ENCODE results near the gene SGSM1. TPM values are rescaled to one million over a fixed set of nuclear protein-coding genes. Genes with fewer than 3 reads are reported as not detected.

Gene SGSM1
- total RNA-seq, 1 donor from 2014 or later: 0.13 TPM

DNA sequence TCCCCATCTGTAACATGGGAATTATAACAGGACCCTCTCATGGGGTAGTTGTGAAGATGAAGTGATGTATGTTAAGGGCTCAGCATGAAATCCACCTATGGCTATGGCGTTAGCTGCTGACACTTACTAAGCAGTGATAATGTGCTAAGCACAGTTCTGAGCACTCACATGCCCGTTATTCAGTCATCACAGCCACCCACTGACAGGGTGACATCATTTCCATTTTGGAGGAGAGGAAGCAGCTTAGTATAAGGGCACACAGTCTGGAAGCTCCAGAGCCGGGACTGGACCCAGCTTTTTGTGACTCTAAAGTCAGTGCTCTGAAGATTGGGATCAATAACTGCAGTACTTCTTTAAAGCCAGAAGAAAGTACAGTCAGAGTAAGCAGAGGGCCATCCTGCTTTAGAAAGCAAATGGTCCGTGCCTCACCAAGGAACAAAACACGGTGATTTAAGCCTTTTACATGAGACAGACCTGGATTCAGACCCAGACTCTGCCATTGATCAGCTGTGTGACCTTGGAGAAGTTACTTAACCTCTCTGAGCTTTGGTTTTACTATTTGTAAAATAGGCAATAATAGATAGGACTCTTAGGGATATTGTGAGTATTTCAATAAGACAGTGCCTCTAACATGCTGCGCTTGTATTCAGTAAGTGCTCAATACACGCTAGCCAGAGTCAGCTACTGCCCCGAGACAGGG is 61.5 kb downstream of the SGSM1 start:
- DNase-seq (ENCODE audit: low spot score): no peak
- Mint-ChIP-seq H3K27ac (no peak overlapping the region), H3K4me1 (ENCODE audit: low read depth) (no peaks in the 10 kb centered on the region), H3K36me3 (ENCODE audit: low read depth) (no peaks in the 10 kb centered on the region), H3K4me3 (no peak overlapping the region), H3K9me3 (no peaks in the 10 kb centered on the region), H3K27me3 (ENCODE audit: insufficient read depth) (peaks cover 2% of the 10 kb centered on the region)
- intact Hi-C loops (cut with micrococcal nuclease): no loop called here

DNA sequence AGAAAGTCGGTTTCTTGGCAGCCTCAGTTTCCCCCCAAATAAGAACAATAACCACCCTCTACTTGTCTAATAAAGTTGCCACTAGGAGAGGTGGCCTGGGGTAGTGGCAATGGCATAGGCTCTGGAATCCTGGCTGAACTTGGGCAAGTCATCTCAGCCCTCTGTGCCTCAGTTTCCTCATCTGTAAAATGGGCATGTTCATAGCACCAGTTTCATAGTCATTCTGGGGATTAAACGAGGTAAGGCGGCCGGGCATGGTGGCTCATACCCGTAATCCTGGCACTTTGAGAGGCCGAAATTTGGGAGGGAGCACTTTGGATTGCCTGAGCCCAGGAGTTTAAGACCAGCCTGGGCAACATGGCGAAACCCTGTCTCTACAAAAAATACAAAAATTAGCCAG is 63.0 kb downstream of the SGSM1 start:
- DNase-seq (ENCODE audit: low spot score): no peak
- intact Hi-C loops (cut with micrococcal nuclease): no loop called here
- no peak overlapping the region for H3K4me3 Mint-ChIP-seq
- no peak overlapping the region for H3K27ac Mint-ChIP-seq
- H3K36me3 Mint-ChIP-seq (ENCODE audit: low read depth): no peaks in the 10 kb centered on the region
- peaks cover 2% of the 10 kb centered on the region for H3K27me3 Mint-ChIP-seq (ENCODE audit: insufficient read depth)
- no peaks in the 10 kb centered on the region for H3K4me1 Mint-ChIP-seq (ENCODE audit: low read depth)
- H3K9me3 Mint-ChIP-seq: no peaks in the 10 kb centered on the region

DNA sequence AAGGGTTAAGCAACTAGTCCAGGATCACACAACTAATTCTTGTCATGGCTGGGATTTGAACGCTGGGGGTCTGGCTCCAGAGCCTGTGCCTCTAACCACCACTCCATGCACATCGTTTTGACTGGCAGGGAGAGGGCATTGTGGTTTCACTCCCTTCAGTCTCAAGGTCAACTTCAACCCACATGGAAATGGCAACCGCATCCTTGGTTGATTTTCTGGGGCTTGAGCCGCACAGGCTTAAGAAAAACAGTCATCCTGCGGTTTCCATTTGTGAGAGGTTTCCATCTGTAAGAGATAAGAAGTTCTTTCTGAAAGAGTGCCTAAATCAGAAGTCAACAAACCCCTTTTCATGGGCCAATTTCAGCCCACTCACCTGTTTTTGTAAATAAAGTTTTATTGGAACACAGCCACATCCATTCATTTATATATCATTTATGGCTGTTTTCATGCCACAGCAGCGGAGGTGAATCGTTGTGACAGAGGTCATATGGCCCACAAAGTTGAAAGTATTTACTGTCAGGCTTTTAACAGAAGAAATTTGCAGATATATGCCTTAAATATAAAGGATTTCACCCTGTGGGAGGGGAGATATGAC is 65.7 kb downstream of the SGSM1 start:
- no peaks in the 10 kb centered on the region for H3K9me3 Mint-ChIP-seq
- intact Hi-C loops (cut with micrococcal nuclease): no loop called here

DNA sequence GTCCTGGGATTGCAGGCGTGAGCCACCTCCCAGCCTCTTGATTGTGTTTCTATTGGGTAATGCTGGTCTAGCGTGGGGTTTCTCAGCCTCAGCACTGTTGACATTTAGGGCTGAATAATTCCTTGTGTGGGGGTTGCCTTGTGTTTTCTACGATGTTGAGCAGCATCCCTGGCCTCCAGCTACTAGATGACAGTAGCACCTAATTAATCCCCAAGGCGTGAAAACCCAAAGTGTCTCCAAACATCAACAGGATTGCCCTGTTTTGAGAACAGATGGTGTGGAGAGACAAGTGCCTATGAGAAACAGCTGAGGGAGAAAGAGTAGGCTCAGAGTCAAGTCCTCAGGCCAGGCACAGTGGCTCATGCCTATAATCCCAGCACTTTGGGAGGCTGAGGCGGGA is 67.2 kb downstream of the SGSM1 start:
- no peaks in the 10 kb centered on the region for H3K27me3 Mint-ChIP-seq (ENCODE audit: insufficient read depth)
- intact Hi-C loops (cut with micrococcal nuclease): no loop called here
- DNase-seq (ENCODE audit: low spot score): no peak
- H3K36me3 Mint-ChIP-seq (ENCODE audit: low read depth): no peaks in the 10 kb centered on the region
- H3K4me3 Mint-ChIP-seq: no peak overlapping the region
- H3K4me1 Mint-ChIP-seq (ENCODE audit: low read depth): no peaks in the 10 kb centered on the region
- no peak overlapping the region for H3K27ac Mint-ChIP-seq
- H3K9me3 Mint-ChIP-seq: no peaks in the 10 kb centered on the region

More for the DNA sequence above, 65.7 kb downstream of the SGSM1 start:
- no peaks in the 10 kb centered on the region for H3K36me3 Mint-ChIP-seq (ENCODE audit: low read depth)
- no peak for DNase-seq (ENCODE audit: low spot score)
- H3K27me3 Mint-ChIP-seq (ENCODE audit: insufficient read depth): no peaks in the 10 kb centered on the region
- no peak overlapping the region for H3K27ac Mint-ChIP-seq
- H3K4me1 Mint-ChIP-seq (ENCODE audit: low read depth): no peaks in the 10 kb centered on the region
- no peak overlapping the region for H3K4me3 Mint-ChIP-seq

DNA sequence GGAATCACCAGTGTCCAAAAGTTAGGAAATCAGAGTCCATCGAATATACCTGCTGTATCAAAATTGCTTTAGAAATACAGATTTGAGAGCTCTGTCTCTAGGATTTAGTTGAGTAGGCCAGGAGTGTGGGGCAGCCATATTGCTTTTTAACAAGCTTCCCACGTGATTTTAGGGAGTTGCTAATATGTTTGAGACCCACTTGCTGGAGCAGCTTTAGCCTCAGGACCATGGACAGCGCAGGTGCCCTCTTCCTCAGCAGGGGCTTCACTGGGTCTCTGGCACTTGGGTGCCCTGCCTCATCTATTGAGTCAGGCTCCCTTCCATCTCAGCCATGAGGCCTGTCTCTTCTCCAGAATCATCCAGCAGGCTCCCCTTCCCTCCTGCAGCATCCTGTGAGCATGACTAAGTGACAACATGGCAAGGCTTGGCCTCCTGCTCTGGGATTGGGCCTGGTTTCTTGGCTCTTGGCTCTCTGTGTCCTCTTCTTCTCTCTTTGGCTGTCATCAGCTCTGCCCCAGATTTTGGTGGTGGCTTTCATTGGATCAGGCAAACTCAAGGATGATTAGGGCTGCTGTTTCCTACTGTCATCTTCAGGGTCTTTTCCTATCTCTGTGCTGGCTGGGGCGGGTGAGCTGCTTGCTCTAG is 70.0 kb downstream of the SGSM1 start:
- no peaks in the 10 kb centered on the region for H3K9me3 Mint-ChIP-seq
- DNase-seq (ENCODE audit: low spot score): no peak
- no peaks in the 10 kb centered on the region for H3K4me1 Mint-ChIP-seq (ENCODE audit: low read depth)
- no peak overlapping the region for H3K4me3 Mint-ChIP-seq
- no peak overlapping the region for H3K27ac Mint-ChIP-seq
- H3K36me3 Mint-ChIP-seq (ENCODE audit: low read depth): no peaks in the 10 kb centered on the region
- H3K27me3 Mint-ChIP-seq (ENCODE audit: insufficient read depth): no peaks in the 10 kb centered on the region
- intact Hi-C loops (cut with micrococcal nuclease): no loop called here

DNA sequence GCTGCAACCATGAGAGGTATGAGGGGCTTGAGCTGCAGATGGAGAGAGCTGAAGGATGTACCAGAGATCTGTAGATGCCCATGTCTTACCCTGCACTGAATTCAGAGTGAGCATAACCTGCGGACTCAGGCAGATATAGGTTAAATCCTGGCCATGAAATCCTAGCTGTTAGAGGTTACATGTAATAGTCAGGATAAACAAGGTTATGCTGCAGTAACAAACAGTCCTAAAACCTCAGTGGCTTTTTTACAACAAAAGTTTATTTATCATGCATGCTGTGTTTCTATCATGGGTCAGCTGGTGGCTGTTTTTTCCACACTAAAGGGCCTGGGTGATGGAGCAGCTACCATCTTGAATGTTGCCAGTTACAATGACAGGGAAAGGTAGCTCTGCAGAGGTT is 70.7 kb downstream of the SGSM1 start:
- Mint-ChIP-seq H3K4me1 (ENCODE audit: low read depth) (no peaks in the 10 kb centered on the region), H3K9me3 (no peaks in the 10 kb centered on the region)

DNA sequence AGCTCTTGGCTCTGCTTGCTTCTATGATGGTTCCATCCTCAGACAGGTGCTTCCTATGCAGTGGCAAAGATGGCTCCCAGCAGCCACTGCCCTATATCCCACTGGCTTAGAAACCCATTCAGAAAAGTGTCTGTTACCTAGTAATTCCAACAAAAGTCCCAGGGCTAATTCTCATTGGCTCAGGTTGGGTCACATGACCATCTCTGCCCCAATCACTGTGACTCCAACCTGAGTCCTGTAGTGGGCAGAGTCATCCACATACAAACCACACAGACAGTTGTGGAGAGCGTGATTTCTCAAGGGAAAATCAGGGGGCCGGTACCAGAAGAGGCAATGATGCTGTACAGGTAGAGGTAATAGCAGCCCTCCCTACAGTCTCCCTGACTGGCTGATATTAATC is 73.0 kb downstream of the SGSM1 start:
- H3K4me1 Mint-ChIP-seq (ENCODE audit: low read depth): no peaks in the 10 kb centered on the region
- intact Hi-C loops (cut with micrococcal nuclease): no loop called here
- H3K36me3 Mint-ChIP-seq (ENCODE audit: low read depth): no peaks in the 10 kb centered on the region

More for the DNA sequence above, 70.7 kb downstream of the SGSM1 start:
- no peak overlapping the region for H3K4me3 Mint-ChIP-seq
- intact Hi-C loops (cut with micrococcal nuclease): no loop called here
- H3K27ac Mint-ChIP-seq: no peak overlapping the region
- H3K27me3 Mint-ChIP-seq (ENCODE audit: insufficient read depth): no peaks in the 10 kb centered on the region
- no peak for DNase-seq (ENCODE audit: low spot score)
- H3K36me3 Mint-ChIP-seq (ENCODE audit: low read depth): no peaks in the 10 kb centered on the region

DNA sequence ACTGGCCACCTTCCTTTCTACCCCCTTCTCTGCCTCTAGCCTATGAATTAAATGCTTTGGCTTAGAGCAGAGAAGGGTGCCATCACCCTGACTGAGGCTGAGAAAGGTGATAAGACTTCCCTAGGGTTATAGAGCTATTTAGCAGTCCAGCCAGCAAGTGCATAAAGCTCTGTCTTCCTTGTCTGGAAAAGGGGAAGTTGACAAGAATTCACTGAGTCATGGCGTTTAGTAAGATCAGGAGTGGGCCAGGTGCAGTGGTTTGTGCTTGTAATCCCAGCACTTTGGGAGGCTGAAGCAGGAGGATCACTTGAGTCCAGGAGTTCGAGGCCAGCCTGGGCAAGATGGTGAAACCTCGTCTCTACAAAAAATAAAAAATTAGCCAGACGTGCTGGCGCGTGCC is 77.4 kb downstream of the SGSM1 start:
- no peaks in the 10 kb centered on the region for H3K4me1 Mint-ChIP-seq (ENCODE audit: low read depth)
- no peak overlapping the region for H3K4me3 Mint-ChIP-seq
- DNase-seq (ENCODE audit: low spot score): no peak
- no peaks in the 10 kb centered on the region for H3K27me3 Mint-ChIP-seq (ENCODE audit: insufficient read depth)
- no peaks in the 10 kb centered on the region for H3K9me3 Mint-ChIP-seq
- intact Hi-C loops (cut with micrococcal nuclease): no loop called here
- no peak overlapping the region for H3K27ac Mint-ChIP-seq
- H3K36me3 Mint-ChIP-seq (ENCODE audit: low read depth): no peaks in the 10 kb centered on the region

More for the DNA sequence above, 73.0 kb downstream of the SGSM1 start:
- H3K27me3 Mint-ChIP-seq (ENCODE audit: insufficient read depth): no peaks in the 10 kb centered on the region
- no peak for DNase-seq (ENCODE audit: low spot score)
- H3K27ac Mint-ChIP-seq: no peak overlapping the region
- H3K9me3 Mint-ChIP-seq: no peaks in the 10 kb centered on the region
- H3K4me3 Mint-ChIP-seq: no peak overlapping the region

DNA sequence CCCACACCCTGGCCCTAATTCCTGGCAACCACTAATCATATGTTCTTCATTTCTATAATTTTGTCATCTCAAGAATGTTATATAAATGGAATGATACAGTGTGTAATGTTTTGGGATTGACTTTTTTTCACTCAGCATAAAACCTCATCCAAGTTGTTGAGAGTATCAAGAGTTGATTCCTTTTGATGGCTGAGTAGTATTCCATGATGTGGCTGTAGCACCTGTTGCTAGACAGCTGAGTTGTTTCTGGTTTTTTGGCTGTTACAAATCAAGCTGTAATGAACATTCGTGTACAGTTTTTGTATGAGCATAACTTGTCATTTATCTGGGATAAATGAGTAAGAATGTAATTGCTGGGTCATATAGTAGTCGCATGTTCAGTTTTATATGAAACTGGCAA is 81.2 kb downstream of the SGSM1 start:
- no peaks in the 10 kb centered on the region for H3K4me1 Mint-ChIP-seq (ENCODE audit: low read depth)
- H3K27ac Mint-ChIP-seq: no peak overlapping the region
- DNase-seq (ENCODE audit: low spot score): no peak
- intact Hi-C loops (cut with micrococcal nuclease): no loop called here
- no peaks in the 10 kb centered on the region for H3K36me3 Mint-ChIP-seq (ENCODE audit: low read depth)
- H3K27me3 Mint-ChIP-seq (ENCODE audit: insufficient read depth): no peaks in the 10 kb centered on the region
- no peaks in the 10 kb centered on the region for H3K9me3 Mint-ChIP-seq
- no peak overlapping the region for H3K4me3 Mint-ChIP-seq

DNA sequence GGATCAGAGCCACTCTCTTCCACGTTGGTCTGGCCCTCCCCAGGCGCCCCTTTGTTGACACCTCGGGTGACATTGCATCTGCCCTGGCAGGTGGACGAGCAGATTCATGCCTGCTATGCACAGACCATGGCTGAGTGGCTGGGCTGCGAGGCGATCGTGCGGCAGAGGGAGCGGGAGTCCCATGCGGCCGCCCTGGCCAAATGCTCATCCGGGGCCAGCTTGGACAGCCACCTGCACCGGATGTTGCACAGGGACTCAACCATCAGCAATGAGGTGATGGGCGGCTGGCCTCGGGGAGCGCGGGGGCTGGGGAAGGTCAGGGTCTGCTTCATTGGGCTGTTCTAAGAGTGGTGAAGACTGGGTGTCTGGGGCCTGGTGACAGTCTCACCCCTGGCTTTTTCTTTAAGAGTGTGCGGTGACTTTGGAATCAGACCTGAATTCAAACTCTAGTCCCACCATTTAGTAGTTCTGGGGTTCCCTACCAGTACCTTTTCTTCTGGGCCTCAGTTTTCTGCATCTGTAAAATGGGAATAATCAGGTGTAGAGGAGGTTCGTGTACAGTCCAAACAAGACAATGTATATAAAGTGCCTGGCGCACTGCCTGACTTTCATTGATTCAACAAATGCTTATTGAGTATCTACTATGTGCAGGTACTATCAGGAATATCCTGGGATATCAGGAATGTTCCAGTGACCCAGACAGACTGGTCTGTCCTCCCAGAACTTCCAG is 87.5 kb downstream of the SGSM1 start:
- Mint-ChIP-seq H3K4me3 (no peak overlapping the region), H3K27me3 (ENCODE audit: insufficient read depth) (peaks cover 7% of the 10 kb centered on the region), H3K9me3 (no peaks in the 10 kb centered on the region), H3K36me3 (ENCODE audit: low read depth) (no peaks in the 10 kb centered on the region), H3K4me1 (ENCODE audit: low read depth) (no peaks in the 10 kb centered on the region), H3K27ac (no peak overlapping the region)
- intact Hi-C loops (cut with micrococcal nuclease): no loop called here
- no peak for DNase-seq (ENCODE audit: low spot score)

DNA sequence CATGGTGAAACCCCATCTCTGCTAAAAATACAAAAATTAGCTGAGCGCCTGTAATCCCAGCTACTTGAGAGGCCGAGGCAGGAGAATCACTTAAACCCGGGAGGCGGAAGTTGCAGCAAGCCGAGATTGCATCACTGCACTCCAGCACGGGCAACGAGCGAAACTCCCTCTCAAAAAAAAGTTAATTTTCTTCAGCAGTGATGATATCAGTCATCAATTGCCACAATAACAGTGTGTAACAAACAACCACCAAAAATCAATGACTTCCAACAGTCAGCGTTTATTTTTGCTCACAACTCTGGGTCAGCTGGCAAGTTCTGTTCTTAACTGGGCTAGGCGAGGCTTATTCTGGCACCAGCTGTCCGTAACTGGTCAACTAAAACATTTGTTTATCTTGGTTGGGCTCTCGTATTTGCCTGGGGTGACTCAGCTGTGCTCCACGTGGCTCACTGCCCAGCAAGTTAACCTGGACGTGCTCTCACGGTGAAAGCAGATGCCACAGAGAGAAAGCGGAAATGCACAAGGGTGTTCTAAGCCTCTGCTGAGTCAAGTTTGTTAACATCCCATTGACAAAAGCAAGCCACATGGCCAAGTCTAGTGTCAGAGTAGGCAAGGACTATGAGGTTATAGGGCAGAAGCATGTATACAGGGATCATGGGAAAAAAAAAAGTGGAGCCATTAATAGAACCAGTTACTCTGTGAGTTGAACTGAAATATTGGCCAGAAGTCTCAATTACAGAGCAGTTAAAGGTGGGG is 88.4 kb downstream of the SGSM1 start:
- no peak for DNase-seq (ENCODE audit: low spot score)
- no peak overlapping the region for H3K27ac Mint-ChIP-seq
- H3K36me3 Mint-ChIP-seq (ENCODE audit: low read depth): no peaks in the 10 kb centered on the region
- peaks cover 7% of the 10 kb centered on the region for H3K27me3 Mint-ChIP-seq (ENCODE audit: insufficient read depth)
- no peak overlapping the region for H3K4me3 Mint-ChIP-seq
- no peaks in the 10 kb centered on the region for H3K9me3 Mint-ChIP-seq
- intact Hi-C loops (cut with micrococcal nuclease): no loop called here
- H3K4me1 Mint-ChIP-seq (ENCODE audit: low read depth): no peaks in the 10 kb centered on the region

DNA sequence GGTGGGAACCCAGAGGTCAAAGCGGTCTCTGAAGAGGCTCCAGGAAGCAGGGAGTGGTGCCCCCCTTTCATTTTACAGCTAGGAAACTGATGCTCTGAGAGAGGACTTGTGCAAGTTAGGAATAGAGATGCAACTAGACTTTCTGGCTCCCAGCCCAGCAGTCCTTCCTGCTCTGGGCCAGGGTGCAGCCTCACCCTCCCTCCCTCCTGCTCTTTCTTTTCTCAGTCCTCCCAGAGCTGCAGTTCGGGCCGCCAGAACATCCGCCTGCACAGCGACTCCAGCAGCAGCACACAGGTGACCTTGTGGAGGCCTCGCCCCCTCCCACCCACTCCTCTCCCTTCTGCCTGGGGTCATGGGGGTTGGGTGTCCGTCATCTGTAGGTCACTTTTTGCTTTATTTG is 89.0 kb downstream of the SGSM1 start:
- intact Hi-C loops (cut with micrococcal nuclease): no loop called here
- H3K4me3 Mint-ChIP-seq: no peak overlapping the region
- peaks cover 7% of the 10 kb centered on the region for H3K27me3 Mint-ChIP-seq (ENCODE audit: insufficient read depth)
- H3K27ac Mint-ChIP-seq: no peak overlapping the region
- H3K36me3 Mint-ChIP-seq (ENCODE audit: low read depth): no peaks in the 10 kb centered on the region
- no peaks in the 10 kb centered on the region for H3K9me3 Mint-ChIP-seq
- no peak for DNase-seq (ENCODE audit: low spot score)
- H3K4me1 Mint-ChIP-seq (ENCODE audit: low read depth): no peaks in the 10 kb centered on the region

Measured in activated T-helper 1 cell treated with anti-CD3 and anti-CD28 coated beads, Interleukin-12 subunit alpha, Interleukin-12 subunit beta, Interleukin-2, Interleukin-4 antibody, amounts not matched to agents 30 ng/mL and 10 ng/mL and 1 ng/mL, durations not matched to agents 14 hours and 24 hours and 36 hours (primary cell).